WTC11 (cell line): ENCODE results near the gene PPP1R27. TPM values are rescaled to one million over a fixed set of nuclear protein-coding genes. Genes with fewer than 3 reads are reported as not detected.

ENCODE experiments used
- ATAC-seq: fragments of 200-7000 bp; cut with Tn5 transposase; 2 replicates; pipeline ENCODE4 v1.10.0; 2021; ENCODE audit warnings: mild to moderate bottlenecking, moderate library complexity
- CTCF ChIA-PET: fragments of 300-600 bp; sonication (Branson Sonifier 250); formaldehyde crosslinking; loops from one replicate; lab custom pipeline; 2021; ENCODE audit warnings: antibody characterized with exemption; lab: Charles Lee
- POLR2A ChIA-PET: fragments of 350-600 bp; sonication (Branson Sonifier 250); formaldehyde crosslinking; loops from one replicate; lab custom pipeline; 2021; ENCODE audit warnings: antibody characterized with exemption; lab: Charles Lee
- DNase-seq: peaks from one replicate; pipeline ENCODE4 v3.0.0; 2021; ENCODE audit warnings: low spot score
- H3K27ac Mint-ChIP-seq: 2 replicates; pipeline ENCODE4 v1.8.0; 2021; ENCODE audit warnings: mixed read lengths
- H3K27me3 Mint-ChIP-seq: 2 replicates; pipeline ENCODE4 v1.8.0; 2021; ENCODE audit warnings: low read depth, mild to moderate bottlenecking, moderate library complexity, mixed read lengths
- H3K36me3 Mint-ChIP-seq: 2 replicates; pipeline ENCODE4 v1.8.0; 2021; ENCODE audit warnings: mixed read lengths
- H3K4me1 Mint-ChIP-seq: 2 replicates; pipeline ENCODE4 v1.8.0; 2022; ENCODE audit warnings: mixed read lengths
- H3K4me3 Mint-ChIP-seq: 2 replicates; pipeline ENCODE4 v1.8.0; 2021; ENCODE audit warnings: mild to moderate bottlenecking, moderate library complexity, mixed read lengths
- H3K9me3 Mint-ChIP-seq: 2 replicates; pipeline ENCODE4 v1.8.0; 2021; ENCODE audit warnings: mixed read lengths
- CREM ChIP-seq: sonication (generic); formaldehyde crosslinking; IDR thresholded peaks from 2 replicates; pipeline ENCODE4 v1.8.1; 2022; ENCODE audit warnings: mild to moderate bottlenecking, missing genetic modification reagents, moderate library complexity
- ERG ChIP-seq: fragments of 250-450 bp; sonication (Bioruptor Pico); IDR thresholded peaks from 2 replicates; pipeline ENCODE4 v1.8.0; 2021; ENCODE audit warnings: mild to moderate bottlenecking
- FOXK1 ChIP-seq: sonication (generic); formaldehyde crosslinking; IDR thresholded peaks from 2 replicates; pipeline ENCODE4 v1.8.0; 2022; ENCODE audit warnings: mild to moderate bottlenecking, moderate library complexity, missing genetic modification reagents
- HMGXB4 ChIP-seq: sonication (generic); formaldehyde crosslinking; IDR thresholded peaks from 2 replicates; pipeline ENCODE4 v1.8.1; 2023; ENCODE audit warnings: mild to moderate bottlenecking, moderate library complexity, missing genetic modification reagents
- JUN ChIP-seq: sonication (generic); formaldehyde crosslinking; IDR thresholded peaks from 2 replicates; pipeline ENCODE4 v1.8.0; 2023; ENCODE audit warnings: mild to moderate bottlenecking, missing genetic modification reagents
- MAX ChIP-seq: sonication (generic); formaldehyde crosslinking; IDR thresholded peaks from 2 replicates; pipeline ENCODE4 v1.8.0; 2022; ENCODE audit warnings: mild to moderate bottlenecking, missing genetic modification reagents
- NFE2L1 ChIP-seq: sonication (generic); formaldehyde crosslinking; IDR thresholded peaks from 2 replicates; pipeline ENCODE4 v1.8.1; 2023; ENCODE audit warnings: missing genetic modification reagents
- NFYB ChIP-seq: sonication (generic); formaldehyde crosslinking; conservative IDR thresholded peaks from 2 replicates; pipeline ENCODE4 v1.8.0; 2022; ENCODE audit warnings: low read depth, missing genetic modification reagents
- TCF7 ChIP-seq: sonication (generic); formaldehyde crosslinking; IDR thresholded peaks from 2 replicates; pipeline ENCODE4 v1.8.0; 2022; ENCODE audit warnings: mild to moderate bottlenecking, low read depth, missing genetic modification reagents, moderate library complexity
- USF1 ChIP-seq: sonication (generic); formaldehyde crosslinking; IDR thresholded peaks from 2 replicates; pipeline ENCODE4 v1.8.0; 2022; ENCODE audit warnings: mild to moderate bottlenecking, missing genetic modification reagents
- ZNF263 ChIP-seq: sonication (generic); formaldehyde crosslinking; IDR thresholded peaks from 2 replicates; pipeline ENCODE4 v1.8.1; 2022; ENCODE audit warnings: low read depth, mild to moderate bottlenecking, moderate library complexity, missing genetic modification reagents
- ZNF281 ChIP-seq: sonication (generic); formaldehyde crosslinking; IDR thresholded peaks from 2 replicates; pipeline ENCODE4 v1.8.0; 2023; ENCODE audit warnings: mild to moderate bottlenecking, missing genetic modification reagents
- ZNF317 ChIP-seq: sonication (generic); formaldehyde crosslinking; IDR thresholded peaks from 2 replicates; pipeline ENCODE4 v1.8.1; 2023; ENCODE audit warnings: low read depth, mild to moderate bottlenecking, moderate library complexity, missing genetic modification reagents, borderline replicate concordance
- ZNF423 ChIP-seq: fragments of 250-450 bp; sonication (Bioruptor Pico); IDR thresholded peaks from 2 replicates; pipeline ENCODE4 v2.1.2; 2022; ENCODE audit warnings: mild to moderate bottlenecking, moderate library complexity
- total RNA-seq: library from RNA; stranded (reverse); gene quantifications from 3 replicates; pipeline ENCODE4 v1.2.3, GENCODE V29; 2021
- TF ChIP-seq, protein P1 (sequence below): sonication (generic); formaldehyde crosslinking; IDR thresholded peaks from 2 replicates; pipeline ENCODE4 v1.8.1; 2023; ENCODE audit warnings: mild to moderate bottlenecking, missing genetic modification reagents, moderate library complexity
- TF ChIP-seq, protein P2 (sequence below): sonication (generic); formaldehyde crosslinking; IDR thresholded peaks from 2 replicates; pipeline ENCODE4 v1.8.1; 2022; ENCODE audit warnings: mild to moderate bottlenecking, moderate library complexity, missing genetic modification reagents
- TF ChIP-seq, protein P3 (sequence below): fragments of 250-450 bp; sonication (Bioruptor Pico); IDR thresholded peaks from 2 replicates; pipeline ENCODE4 v1.9.0; 2021; ENCODE audit warnings: moderate library complexity, mild to moderate bottlenecking, inconsistent platforms, borderline replicate concordance
- TF ChIP-seq, protein P4 (sequence below): fragments of 250-450 bp; sonication (Bioruptor Pico); conservative IDR thresholded peaks from 2 replicates; pipeline ENCODE4 v1.9.0; 2021; ENCODE audit warnings: mild to moderate bottlenecking

The PPP1R27 gene
- total RNA-seq, 1 experiment from 2014 or later: not detected

GRCh38 chr17:81804559-81805399 is 30.1 kb downstream of the PPP1R27 start:
- peaks cover 4% of the 10 kb centered on the region; the same call in 1 of the 2 replicates for H3K9me3 Mint-ChIP-seq
- H3K27me3 Mint-ChIP-seq: peaks cover 60% of the 10 kb centered on the region
- no peaks in the 10 kb centered on the region for H3K4me1 Mint-ChIP-seq
- no peak overlapping the region for H3K27ac Mint-ChIP-seq
- CTCF ChIA-PET: interaction anchor here (0.7 to 1.3 kb wide), 4 partner anchors 15 to 316 kb away, joined by 3 to 5 read pairs (median 3); no protein-coding TSS in a partner anchor
- ATAC-seq (peak; percentile 22), DNase-seq (no peak)
- POLR2A ChIA-PET: no interaction called here
- no peak for TF ChIP-seq ERG (CRISPR knock-in tag)
- TF ChIP-seq USF1 (CRISPR knock-in tag): peak; percentile 64
- no peak for TF ChIP-seq JUN
- no peak for TF ChIP-seq FOXK1 (CRISPR knock-in tag)
- TF ChIP-seq, protein P1, sequence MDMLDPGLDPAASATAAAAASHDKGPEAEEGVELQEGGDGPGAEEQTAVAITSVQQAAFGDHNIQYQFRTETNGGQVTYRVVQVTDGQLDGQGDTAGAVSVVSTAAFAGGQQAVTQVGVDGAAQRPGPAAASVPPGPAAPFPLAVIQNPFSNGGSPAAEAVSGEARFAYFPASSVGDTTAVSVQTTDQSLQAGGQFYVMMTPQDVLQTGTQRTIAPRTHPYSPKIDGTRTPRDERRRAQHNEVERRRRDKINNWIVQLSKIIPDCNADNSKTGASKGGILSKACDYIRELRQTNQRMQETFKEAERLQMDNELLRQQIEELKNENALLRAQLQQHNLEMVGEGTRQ (CRISPR knock-in tag): peak; percentile 70
- TF ChIP-seq ZNF263 (CRISPR knock-in tag): no peak
- TF ChIP-seq MAX (CRISPR knock-in tag): no peak
- TF ChIP-seq ZNF281 (CRISPR knock-in tag): no peak
- TF ChIP-seq, protein P2, sequence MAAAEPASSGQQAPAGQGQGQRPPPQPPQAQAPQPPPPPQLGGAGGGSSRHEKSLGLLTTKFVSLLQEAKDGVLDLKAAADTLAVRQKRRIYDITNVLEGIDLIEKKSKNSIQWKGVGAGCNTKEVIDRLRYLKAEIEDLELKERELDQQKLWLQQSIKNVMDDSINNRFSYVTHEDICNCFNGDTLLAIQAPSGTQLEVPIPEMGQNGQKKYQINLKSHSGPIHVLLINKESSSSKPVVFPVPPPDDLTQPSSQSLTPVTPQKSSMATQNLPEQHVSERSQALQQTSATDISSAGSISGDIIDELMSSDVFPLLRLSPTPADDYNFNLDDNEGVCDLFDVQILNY (CRISPR knock-in tag): no peak
- TF ChIP-seq TCF7 (CRISPR knock-in tag): no peak
- TF ChIP-seq ZNF423 (CRISPR knock-in tag): no peak
- no peak for TF ChIP-seq NFE2L1
- TF ChIP-seq, protein P3, sequence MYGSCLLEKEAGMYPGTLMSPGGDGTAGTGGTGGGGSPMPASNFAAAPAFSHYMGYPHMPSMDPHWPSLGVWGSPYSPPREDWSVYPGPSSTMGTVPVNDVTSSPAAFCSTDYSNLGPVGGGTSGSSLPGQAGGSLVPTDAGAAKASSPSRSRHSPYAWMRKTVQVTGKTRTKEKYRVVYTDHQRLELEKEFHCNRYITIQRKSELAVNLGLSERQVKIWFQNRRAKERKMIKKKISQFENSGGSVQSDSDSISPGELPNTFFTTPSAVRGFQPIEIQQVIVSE (CRISPR knock-in tag): no peak
- TF ChIP-seq CREM (CRISPR knock-in tag): no peak
- TF ChIP-seq NFYB (CRISPR knock-in tag): no peak
- TF ChIP-seq, protein P4, sequence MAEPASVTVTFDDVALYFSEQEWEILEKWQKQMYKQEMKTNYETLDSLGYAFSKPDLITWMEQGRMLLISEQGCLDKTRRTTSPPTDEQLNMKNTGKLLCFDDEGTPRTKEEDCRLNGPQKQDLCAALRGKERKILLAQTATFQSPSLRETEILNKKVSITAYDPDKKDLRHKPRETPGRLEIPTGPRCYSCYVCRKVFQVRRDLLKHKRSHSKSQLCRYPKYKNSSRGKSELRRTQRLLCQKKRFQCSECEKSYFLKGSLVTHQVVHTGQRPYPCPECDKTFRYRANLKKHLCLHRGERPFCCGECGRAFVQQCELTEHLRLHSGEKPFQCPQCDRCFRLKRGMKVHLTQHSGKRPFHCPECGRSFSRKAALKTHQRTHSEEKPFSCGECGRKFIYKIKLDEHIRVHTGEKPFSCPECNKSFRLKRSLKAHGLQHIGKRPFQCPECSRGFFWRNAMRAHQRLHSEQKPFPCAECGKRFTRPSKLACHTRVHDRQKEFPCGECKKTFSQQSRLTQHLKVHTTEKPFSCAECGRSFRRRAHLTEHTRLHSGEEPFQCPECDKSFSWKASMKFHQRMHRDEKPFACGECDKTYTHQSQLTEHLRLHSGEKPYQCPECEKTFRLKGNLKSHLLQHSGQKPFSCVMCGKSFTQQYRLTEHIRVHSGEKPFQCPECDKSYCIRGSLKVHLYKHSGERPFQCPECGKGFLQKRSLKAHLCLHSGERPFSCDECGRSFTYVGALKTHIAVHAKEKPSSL (CRISPR knock-in tag): no peak
- peak; percentile 25; the same call in 1 of the 2 replicates for TF ChIP-seq ZNF317 (CRISPR knock-in tag)
- 0 out of 2 replicates have a peak, but pooled peaks have one; percentile 32 for TF ChIP-seq HMGXB4 (CRISPR knock-in tag)
- H3K36me3 Mint-ChIP-seq: no peaks in the 10 kb centered on the region
- H3K4me3 Mint-ChIP-seq: peak overlapping the region; percentile 61
